ENCODE results near the gene CCDC146.

The CCDC146 gene

GRCh38 chr7:77284616-77285015 lies 162.2 kb downstream of the CCDC146 start:
- in situ Hi-C loops (cut with HindIII; ENCODE audit: low sequenced_read_pairs) = no loop called here
- H3K4me3 ChIP-seq (ENCODE audit: low read depth, low read length) = no peak overlapping the region
- DNase-seq (ENCODE audit: low read depth, low spot score) = no peak
- TF ChIP-seq CTCF (IDR thresholded peaks at IDR 0.05; ENCODE audit: low read depth, low read length) = no peak

DNA sequence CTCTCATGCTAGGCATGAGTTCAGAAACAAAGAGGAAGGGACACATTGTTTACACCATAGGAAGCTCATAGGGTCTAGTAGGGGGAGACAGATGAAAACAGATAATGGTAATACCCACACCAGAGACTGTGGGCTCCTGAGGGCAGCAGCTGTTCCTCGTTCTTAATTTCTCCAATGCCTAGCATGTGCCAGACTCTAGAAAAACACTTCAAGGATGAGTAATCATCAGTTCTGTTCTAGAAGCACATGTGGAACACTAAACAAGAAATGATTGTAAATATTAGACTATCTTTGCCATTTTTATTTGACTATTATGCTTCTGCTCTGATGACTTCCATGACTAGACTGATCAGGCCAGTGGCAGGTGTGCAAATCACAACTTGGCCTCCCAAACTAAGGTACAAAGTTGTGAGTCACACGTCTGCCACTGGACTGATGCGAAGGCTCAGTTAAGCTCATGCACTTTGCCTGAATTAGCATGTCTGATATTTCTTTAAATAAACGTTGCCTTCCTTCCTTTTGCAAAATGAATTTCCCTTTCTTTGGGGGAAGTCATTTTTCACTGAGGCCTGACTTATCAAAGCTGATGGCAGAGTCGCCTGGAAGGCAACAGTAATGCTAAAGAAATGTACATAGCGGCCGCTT lies 166.4 kb downstream of the CCDC146 start:
- no peak for TF ChIP-seq CTCF (IDR thresholded peaks at IDR 0.05; ENCODE audit: low read depth, low read length)
- in situ Hi-C loops (cut with HindIII; ENCODE audit: low sequenced_read_pairs) = no loop called here
- H3K4me3 ChIP-seq (ENCODE audit: low read depth, low read length) = no peak overlapping the region
- DNase-seq (ENCODE audit: low read depth, low spot score) = no peak

GRCh38 chr7:77289387-77289786 lies 167.0 kb downstream of the CCDC146 start:
- no peak for DNase-seq (ENCODE audit: low read depth, low spot score)
- TF ChIP-seq CTCF (IDR thresholded peaks at IDR 0.05; ENCODE audit: low read depth, low read length) = no peak
- H3K4me3 ChIP-seq (ENCODE audit: low read depth, low read length) = no peak overlapping the region
- in situ Hi-C loops (cut with HindIII; ENCODE audit: low sequenced_read_pairs) = no loop called here

DNA sequence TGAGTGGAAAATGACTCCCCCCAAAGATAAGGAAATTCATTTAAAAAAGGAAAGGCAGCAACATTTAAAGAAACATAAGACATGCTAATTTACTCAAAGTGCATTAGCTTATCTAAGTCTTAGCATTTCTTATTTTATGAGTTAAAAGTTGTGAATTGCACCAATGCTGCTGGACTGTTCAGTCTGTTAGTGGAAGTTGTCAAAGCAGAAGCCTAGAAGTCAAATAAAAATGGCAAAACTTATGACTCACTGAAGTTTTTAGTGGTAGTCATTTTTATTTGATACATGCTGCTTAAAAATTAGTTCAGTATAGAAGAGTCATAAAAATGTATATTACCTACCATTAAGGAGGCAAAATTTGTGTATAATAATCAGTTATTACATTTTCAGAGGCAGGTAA lies 168.0 kb downstream of the CCDC146 start:
- no peak for DNase-seq (ENCODE audit: low read depth, low spot score)
- no peak for TF ChIP-seq CTCF (IDR thresholded peaks at IDR 0.05; ENCODE audit: low read depth, low read length)
- in situ Hi-C loops (cut with HindIII; ENCODE audit: low sequenced_read_pairs) = no loop called here
- H3K4me3 ChIP-seq (ENCODE audit: low read depth, low read length) = no peak overlapping the region

DNA sequence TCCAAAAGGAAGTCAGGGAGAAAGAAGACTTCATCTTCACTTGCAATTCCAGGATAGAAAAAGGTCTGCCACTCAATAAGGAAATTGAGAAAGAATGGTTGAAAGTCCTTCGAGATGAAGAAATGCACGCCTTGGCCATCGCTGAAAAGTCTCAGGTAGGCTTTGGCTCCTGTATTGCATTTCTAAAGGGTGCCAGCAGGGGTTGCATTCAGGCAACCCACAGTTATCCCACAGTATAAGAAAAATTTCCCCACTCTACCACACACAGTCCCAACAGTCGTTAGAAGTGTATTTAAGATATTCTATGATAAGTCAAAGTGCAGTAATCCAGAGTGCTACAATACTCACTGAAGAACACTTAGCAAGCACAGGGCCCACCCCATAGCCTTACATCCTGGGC lies 170.6 kb downstream of the CCDC146 start:
- DNase-seq (ENCODE audit: low read depth, low spot score) = no peak
- TF ChIP-seq CTCF (IDR thresholded peaks at IDR 0.05; ENCODE audit: low read depth, low read length) = peak; percentile 4
- in situ Hi-C loops (cut with HindIII; ENCODE audit: low sequenced_read_pairs) = no loop called here
- no peak overlapping the region for H3K4me3 ChIP-seq (ENCODE audit: low read depth, low read length)

DNA sequence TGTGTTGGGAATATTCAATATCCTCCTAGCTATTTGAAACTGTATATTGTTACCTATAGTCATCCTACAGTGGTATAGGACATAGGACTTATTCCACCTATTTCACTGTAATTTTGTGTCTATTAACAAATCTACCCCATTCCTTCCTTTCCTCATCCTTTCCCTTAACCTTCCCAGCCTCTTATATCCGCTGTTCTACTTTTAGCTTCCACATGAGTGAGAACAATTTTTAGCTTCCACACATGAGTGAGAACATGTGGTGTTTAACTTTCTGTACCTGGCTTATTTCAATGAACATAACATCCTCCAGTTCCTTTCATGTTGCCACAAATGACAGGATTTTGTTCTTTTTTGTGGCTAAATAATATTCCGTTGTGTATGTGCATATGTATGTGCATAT lies 173.1 kb downstream of the CCDC146 start:
- TF ChIP-seq CTCF (IDR thresholded peaks at IDR 0.05; ENCODE audit: low read depth, low read length) = no peak
- DNase-seq (ENCODE audit: low read depth, low spot score) = no peak
- H3K4me3 ChIP-seq (ENCODE audit: low read depth, low read length) = no peak overlapping the region
- in situ Hi-C loops (cut with HindIII; ENCODE audit: low sequenced_read_pairs) = no loop called here
